Measurements from ENCODE around the gene RNF126.

DNA sequence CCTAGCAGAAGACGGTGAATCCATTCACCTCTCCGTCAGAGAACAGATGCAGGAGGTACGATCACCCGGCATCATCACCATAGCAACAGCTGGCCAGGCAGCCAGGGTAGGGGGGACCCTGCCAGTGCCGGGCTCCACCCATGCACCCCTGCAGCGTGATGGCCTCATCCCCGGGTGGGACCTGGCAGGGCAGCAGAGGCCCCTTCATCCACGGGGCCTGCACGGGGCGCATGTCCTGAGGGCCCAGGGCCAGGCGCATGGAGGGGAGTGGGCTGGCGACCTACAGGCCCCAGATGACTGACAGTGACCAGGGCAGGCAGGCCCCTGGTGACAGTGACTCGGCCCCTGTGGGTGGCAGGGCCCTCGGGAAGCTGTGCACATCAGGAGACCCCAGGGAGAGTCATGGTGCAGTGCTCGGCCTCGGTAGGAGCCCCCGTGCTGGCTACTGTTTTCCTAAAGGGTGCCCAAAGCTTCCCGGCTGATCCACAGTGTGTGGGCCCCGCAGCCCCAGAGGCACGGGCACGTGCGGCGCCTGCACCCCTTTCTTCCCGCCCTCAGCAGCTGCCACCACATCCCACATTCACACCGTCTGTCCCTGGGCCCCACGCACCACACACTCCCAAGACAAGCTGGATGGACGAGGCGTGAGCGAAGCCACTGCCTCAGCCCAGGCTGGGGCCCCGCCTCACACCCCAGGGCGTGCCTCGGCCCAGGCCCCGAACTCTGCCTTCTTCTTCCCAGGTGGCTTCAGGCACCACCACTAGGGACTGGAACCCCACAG is 4.8 kb downstream of the RNF126 start:
- TF ChIP-seq CTBP1 (IDR thresholded peaks at IDR 0.05; ENCODE audit: borderline replicate concordance) = no peak
- TF ChIP-seq BHLHE40 (IDR thresholded peaks at IDR 0.05; ENCODE audit: borderline replicate concordance) = no peak
- TF ChIP-seq FOXA1 (IDR thresholded peaks at IDR 0.05) = no peak
- TF ChIP-seq NFRKB (IDR thresholded peaks at IDR 0.05) = no peak
- no peak for TF ChIP-seq SUZ12 (IDR thresholded peaks at IDR 0.05)
- no peak for TF ChIP-seq ELF4 (IDR thresholded peaks at IDR 0.05)
- TF ChIP-seq SP1 (IDR thresholded peaks at IDR 0.05) = no peak
- TF ChIP-seq L3MBTL2 (conservative IDR thresholded peaks at IDR 0.05) = no peak
- TF ChIP-seq ARNT (IDR thresholded peaks at IDR 0.05) = no peak
- no peak for TF ChIP-seq ZNF384 (IDR thresholded peaks at IDR 0.05)
